T-cell (primary cell): ENCODE data around the gene CBFA2T2. TPM values are rescaled to one million over a fixed set of nuclear protein-coding genes. Genes with fewer than 3 reads are reported as not detected.
A peak's percentile ranks its signal among the peaks of the same experiment; 100 is the strongest.
"Not testable (repeated sequence)": the region's sequence is repeated elsewhere in the genome, so short reads cannot be mapped to it uniquely, and the experiment has no call there.

Source experiments
- ATAC-seq, 4 experiments: fragments of 200-7000 bp in 3 of 4; fragments of 150-1000 bp in 1 of 4; cut with Tn5 transposase; replicated peaks in 1 of 4; 1 replicate in 3 of 4; 2 replicates in 1 of 4; pipeline ENCODE4 v1.10.0; 2021; ENCODE audit warnings: moderate library complexity in 3 of 4, mild to moderate bottlenecking in 2 of 4, moderate number of reproducible peaks in 1 of 4
- CTCF ChIA-PET, 2 donors: fragments of 300-600 bp; sonication (Branson Sonifier 250); formaldehyde crosslinking; loops; one replicate each; lab custom pipeline; 2022; ENCODE audit warnings: antibody characterized with exemption in 2 of 2; lab: Charles Lee
- POLR2A ChIA-PET, 2 donors: fragments of 300-600 bp; sonication (Branson Sonifier 250); formaldehyde crosslinking; loops; one replicate each; lab custom pipeline; 2022; ENCODE audit warnings: antibody characterized with exemption in 2 of 2; lab: Charles Lee
- DNase-seq, 35 experiments: peaks; one replicate each; pipeline versions ENCODE4 v3.0.0 to v3.0.0-alpha.2; 2013 to 2023
- H3K27ac ChIP-seq: one replicate; pipeline ENCODE4 v1.5.1; 2013; ENCODE audit warnings: low read length
- H3K27me3 ChIP-seq, 2 experiments: replicated peaks in 1 of 2; 1 replicate in 1 of 2; 2 replicates in 1 of 2; pipeline versions ENCODE4 v1.6.1 to v1.7.0; 2013; ENCODE audit warnings: low read length in 1 of 2, mixed read lengths in 1 of 2; ENCODE audit not compliant: control insufficient read depth in 2 of 2, insufficient read depth in 2 of 2; ENCODE audit errors: extremely low read depth in 1 of 2
- H3K36me3 ChIP-seq, 2 donors: 1 replicate in 1 of 2; 2 replicates in 1 of 2; pipeline versions ENCODE4 v1.6.1 to v1.7.0; 2013; ENCODE audit warnings: low read length in 1 of 2; ENCODE audit not compliant: control insufficient read depth in 2 of 2, insufficient read depth in 1 of 2; ENCODE audit errors: extremely low read depth in 1 of 2
- H3K4me1 ChIP-seq, 2 experiments: 1 replicate in 1 of 2; 2 replicates in 1 of 2; pipeline versions ENCODE4 v1.6.1 to v1.7.0; 2013; ENCODE audit warnings: low read length in 2 of 2, mixed read lengths in 1 of 2; ENCODE audit not compliant: insufficient read depth in 2 of 2, control insufficient read depth in 1 of 2; ENCODE audit errors: extremely low read depth in 1 of 2
- H3K4me3 ChIP-seq, 2 donors: 1 replicate in 1 of 2; 2 replicates in 1 of 2; pipeline versions ENCODE4 v1.5.1 to v1.7.0; 2013; ENCODE audit warnings: mild to moderate bottlenecking in 2 of 2, low read length in 1 of 2, moderate library complexity in 1 of 2; ENCODE audit not compliant: control insufficient read depth in 1 of 2; ENCODE audit errors: extremely low read depth in 1 of 2
- H3K9me3 ChIP-seq: 2 replicates; pipeline ENCODE4 v1.7.0; 2013
- H3K27ac Mint-ChIP-seq, 2 donors: one replicate each; pipeline ENCODE4 v1.8.0; 2020 to 2021; ENCODE audit warnings: mild to moderate bottlenecking in 2 of 2, mixed read lengths in 2 of 2
- H3K27me3 Mint-ChIP-seq, 2 donors: one replicate each; pipeline ENCODE4 v1.8.0; 2021 to 2022; ENCODE audit warnings: mixed read lengths in 2 of 2
- H3K36me3 Mint-ChIP-seq: one replicate; pipeline ENCODE4 v1.8.0; 2021; ENCODE audit warnings: mixed read lengths
- H3K4me1 Mint-ChIP-seq, 3 donors: one replicate each; pipeline ENCODE4 v1.8.0; 2020 to 2022; ENCODE audit warnings: mixed read lengths in 3 of 3, mild to moderate bottlenecking in 1 of 3
- H3K4me3 Mint-ChIP-seq, 3 donors: one replicate each; pipeline ENCODE4 v1.8.0; 2020 to 2022; ENCODE audit warnings: mild to moderate bottlenecking in 3 of 3, mixed read lengths in 3 of 3, moderate library complexity in 3 of 3
- H3K9me3 Mint-ChIP-seq, 3 donors: one replicate each; pipeline ENCODE4 v1.8.0; 2020 to 2022; ENCODE audit warnings: mixed read lengths in 3 of 3
- WGBS: methylation state at CpG from one replicate; pipeline ENCODE4 v1.1.5; 2013; ENCODE audit warnings: missing lambda C conversion rate; ENCODE audit not compliant: insufficient coverage; 5-methylcytosine and 5-hydroxymethylcytosine counted together
- total RNA-seq, 35 experiments: library from RNA in 6 of 35; stranded (reverse) in 6 of 35; fragments of 120-200 nt in 1 of 35; gene quantifications; one replicate each; pipeline versions ENCODE4 v1.2.1 to v1.2.4 and lab custom pipeline; 2013 to 2026

CBFA2T2 gene
- total RNA-seq (10 to 100 TPM; 25.2 to 34.2 (median 31.0) TPM), total RNA-seq (lab: John Stamatoyannopoulos, UW) (12.0 to 78.9 (median 48.2) reads per million in 29 experiments)
- 16.4 TPM for total RNA-seq (2013)

DNA sequence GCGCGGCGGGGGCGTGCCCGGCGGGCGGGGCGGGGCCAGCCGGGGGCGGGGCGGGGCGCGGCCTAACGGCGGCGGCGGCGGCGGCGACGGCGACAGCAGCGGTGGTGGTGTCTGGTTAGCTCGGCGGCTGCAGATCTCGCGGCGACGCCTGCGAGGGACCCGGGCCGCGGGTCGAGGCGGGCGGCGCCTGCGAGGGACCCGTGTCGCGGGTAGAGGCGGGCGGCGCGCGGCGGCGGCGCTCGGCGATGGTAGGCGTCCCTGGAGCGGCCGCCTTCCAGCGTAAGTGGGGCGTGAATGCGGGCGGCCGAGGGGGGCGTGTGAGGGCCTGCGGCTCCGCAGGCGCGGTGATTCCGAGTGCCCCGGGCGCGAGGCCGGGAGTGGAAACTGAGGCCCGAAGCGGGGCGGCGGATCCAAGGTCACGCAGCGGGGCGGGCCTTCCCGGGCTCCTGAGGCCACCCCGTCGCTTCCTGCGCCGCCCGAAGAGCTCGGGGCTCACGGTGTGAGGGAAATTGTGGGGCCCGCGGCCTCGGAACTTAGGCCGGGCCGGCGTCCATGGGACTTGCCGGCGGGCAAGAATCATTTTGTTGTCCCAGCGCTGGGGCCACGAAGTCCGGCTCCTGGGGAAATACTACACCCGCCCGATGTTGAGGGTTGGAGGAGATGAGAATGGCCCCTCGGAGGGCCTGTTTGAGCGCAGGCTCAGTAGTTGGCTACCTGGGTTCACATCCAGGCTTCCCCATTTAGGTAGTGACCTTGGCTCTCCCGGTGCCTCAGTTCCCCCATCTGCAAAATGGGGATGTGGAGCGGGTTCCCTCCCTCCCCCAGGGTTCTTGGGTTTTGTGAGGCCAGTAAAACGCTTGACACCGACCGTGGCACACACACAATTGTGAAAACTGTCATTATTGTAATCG is at the start of gene CBFA2T2:
CBFA2T2 (plus strand) TSS at position 74 of the 911 bp plus-strand sequence; CDS start at position 246, 172 bp downstream.
- Mint-ChIP-seq H3K4me1 (peaks cover 20 to 24% (median 23%) of the 10 kb centered on the region in 3 donors), H3K9me3 (no peaks in the 10 kb centered on the region), H3K27ac (peak within 1 kb of the TSS; percentile 89 to 93), H3K27me3 (no peaks in the 10 kb centered on the region), H3K36me3 (no peaks in the 10 kb centered on the region), H3K4me3 (peak within 1 kb of the TSS; percentile 83 to 84 (median 83))
- CTCF ChIA-PET, result interaction anchor here in 1 of 2 donors (0.9 to 1.6 kb wide), 3 partner anchors 46 to 177 kb away, joined by 4 to 9 read pairs (median 5); partner anchors contain the start of genes ACTL10 and SNTA1
- ATAC-seq (peak; percentile 56 to 63 (median 59)), DNase-seq (peak in 4 of 35 experiments; percentile 1 to 7 (median 2))
- Histone ChIP-seq H3K27me3 (no peaks in the 10 kb centered on the region), H3K4me3 (peak within 1 kb of the TSS; percentile 73 to 82), H3K36me3 (no peaks in the 10 kb centered on the region), H3K4me1 (peaks cover 8 to 24% of the 10 kb centered on the region in 2 experiments), H3K9me3 (no peaks in the 10 kb centered on the region), H3K27ac (peak within 1 kb of the TSS; percentile 93)
- POLR2A ChIA-PET, result interaction anchor here (0.6 to 1.1 kb wide), 4 partner anchors 16 to 79 kb away, joined by 3 to 9 read pairs (median 6); no protein-coding TSS in a partner anchor
- under 1% methylated on average over 75 of the region's 105 CpGs for WGBS

DNA sequence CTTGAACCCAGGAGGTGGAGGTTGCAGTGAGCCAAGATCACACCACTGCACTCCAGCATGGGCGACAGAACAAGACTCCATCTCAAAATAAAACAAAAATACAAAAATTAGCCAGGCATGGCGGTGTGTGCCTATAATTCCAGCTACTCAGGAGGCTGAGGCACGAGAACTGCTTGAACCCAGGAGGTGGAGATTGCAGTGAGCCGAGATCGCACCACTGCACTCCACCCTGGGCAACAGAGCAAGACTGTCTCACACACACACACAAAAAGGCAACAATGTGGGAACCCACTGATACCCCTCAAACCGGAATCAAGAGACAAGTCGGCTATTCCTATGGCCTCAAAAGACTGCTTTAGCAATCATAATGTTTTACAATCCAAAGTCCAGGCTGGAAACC is 49.3 kb upstream of the CBFA2T2 start:
- H3K4me3 Mint-ChIP-seq, H3K27ac ChIP-seq, DNase-seq, ATAC-seq, H3K27ac Mint-ChIP-seq, H3K36me3 ChIP-seq, POLR2A ChIA-PET, H3K36me3 Mint-ChIP-seq, H3K4me3 ChIP-seq, H3K9me3 Mint-ChIP-seq, H3K9me3 ChIP-seq, H3K27me3 ChIP-seq, CTCF ChIA-PET, H3K27me3 Mint-ChIP-seq: not testable (repeated sequence)
- 96% methylated on average over 4 of the region's 7 CpGs for WGBS
- peaks cover 20 to 27% (median 21%) of the 10 kb centered on the region in 3 donors for H3K4me1 Mint-ChIP-seq
- H3K4me1 ChIP-seq, result peaks cover 3 to 23% of the 10 kb centered on the region in 2 experiments

DNA sequence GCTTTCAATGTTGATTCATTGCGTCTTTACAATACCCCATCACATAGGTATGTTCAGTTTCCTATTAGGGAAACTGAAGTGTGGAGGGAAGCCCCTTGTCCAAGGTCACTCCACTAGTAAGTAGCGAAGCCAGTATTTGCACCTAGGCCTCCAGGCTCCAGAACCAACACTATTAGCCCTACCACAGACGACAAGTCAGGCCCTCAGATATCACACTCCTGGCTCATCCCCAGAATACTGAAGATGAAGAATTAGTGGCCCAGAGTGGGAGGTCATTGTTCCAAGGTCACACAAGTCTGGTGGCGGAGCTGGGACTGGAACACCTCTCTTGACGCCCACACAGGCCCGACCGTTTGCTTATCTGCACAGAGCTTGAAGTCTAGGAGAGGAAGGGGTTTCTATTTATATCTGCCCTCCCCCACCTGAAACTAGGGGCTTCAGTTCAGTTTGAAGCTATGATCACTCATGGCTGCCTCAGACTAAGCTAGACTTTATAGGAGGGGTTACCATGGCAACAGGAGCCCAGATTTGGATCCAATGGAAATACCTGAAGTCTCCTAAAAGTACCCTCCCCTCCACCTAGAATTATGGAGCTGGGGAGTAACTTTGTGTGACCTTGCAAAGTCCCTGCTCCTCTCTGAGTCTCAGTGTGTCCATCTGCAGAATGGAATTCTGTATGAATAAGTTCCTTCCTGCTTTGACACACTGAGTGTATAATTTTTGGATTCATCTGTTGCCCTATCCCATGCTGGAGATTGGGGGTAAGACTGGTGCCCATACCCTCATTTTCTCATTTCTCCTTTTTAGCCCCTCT is 48.5 kb upstream of the CBFA2T2 start:
- peaks cover 21 to 27% (median 26%) of the 10 kb centered on the region in 3 donors for H3K4me1 Mint-ChIP-seq
- no peaks in the 10 kb centered on the region for H3K9me3 Mint-ChIP-seq
- H3K27me3 Mint-ChIP-seq, result no peaks in the 10 kb centered on the region
- CTCF ChIA-PET, result no interaction called here
- ATAC-seq (no peak), DNase-seq (no peak)
- Histone ChIP-seq H3K9me3 (no peaks in the 10 kb centered on the region), H3K36me3 (no peaks in the 10 kb centered on the region), H3K4me1 (peaks cover 3 to 23% of the 10 kb centered on the region in 2 experiments), H3K4me3 (no peak overlapping the region), H3K27ac (no peak overlapping the region), H3K27me3 (no peaks in the 10 kb centered on the region)
- H3K27ac Mint-ChIP-seq, result peak overlapping the region in 1 of 2 donors; percentile 44
- WGBS, result no CpG with 5 or more reads among the region's 7 CpGs
- peak overlapping the region in 2 of 3 donors; percentile 34 to 78 for H3K4me3 Mint-ChIP-seq
- POLR2A ChIA-PET, result no interaction called here
- no peaks in the 10 kb centered on the region for H3K36me3 Mint-ChIP-seq

DNA sequence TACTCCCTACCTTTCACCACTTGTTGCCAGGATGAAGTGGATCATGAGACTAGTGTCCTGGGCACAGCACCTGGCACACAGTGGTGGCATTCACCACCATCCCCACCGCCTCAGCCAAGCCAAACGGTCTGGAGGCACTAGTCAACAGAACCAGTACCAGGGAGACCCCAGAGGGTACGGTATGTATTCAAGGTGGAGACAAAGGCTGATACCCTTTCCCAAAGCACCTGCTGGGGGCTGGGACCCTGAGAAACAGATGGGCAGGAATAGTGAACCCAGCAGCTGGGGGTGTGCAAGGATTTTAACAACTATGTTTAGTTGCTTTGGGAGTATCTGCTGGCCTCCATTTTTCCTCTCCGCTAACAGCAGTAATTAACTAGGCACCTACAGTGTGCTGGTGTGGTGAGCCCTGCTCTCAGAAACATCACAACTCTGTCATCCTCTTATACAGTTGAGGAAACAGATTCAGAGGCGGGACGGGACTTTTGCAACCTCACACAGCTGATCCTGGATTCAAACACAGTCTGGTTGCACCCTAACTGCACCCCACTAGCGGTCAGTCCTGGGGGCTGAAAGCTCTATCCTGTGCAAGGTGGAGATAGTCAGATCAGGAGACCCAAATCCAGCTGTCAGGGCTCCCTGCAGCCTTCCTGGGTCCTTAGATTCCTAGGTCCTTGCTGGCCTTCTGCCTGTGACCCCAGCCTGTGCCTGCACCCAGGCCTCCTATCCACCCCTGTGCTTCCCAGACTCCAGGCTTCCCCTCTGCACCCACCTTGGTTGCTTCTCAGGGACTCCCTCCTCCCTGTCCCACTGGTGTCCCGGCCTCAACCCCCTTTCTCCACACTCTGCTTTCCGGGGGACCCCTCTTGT is 47.5 kb upstream of the CBFA2T2 start:
- DNase-seq (peak in 6 of 35 experiments; percentile 4 to 25 (median 6)), ATAC-seq (no peak)
- Mint-ChIP-seq H3K9me3 (no peaks in the 10 kb centered on the region), H3K27ac (peak overlapping the region in 1 of 2 donors; percentile 25), H3K4me1 (peaks cover 21 to 27% (median 27%) of the 10 kb centered on the region in 3 donors), H3K27me3 (no peaks in the 10 kb centered on the region), H3K36me3 (no peaks in the 10 kb centered on the region), H3K4me3 (peak overlapping the region; percentile 71 to 89 (median 78))
- 72% methylated on average over 8 of the region's 9 CpGs for WGBS
- peaks cover 3 to 23% of the 10 kb centered on the region in 2 experiments for H3K4me1 ChIP-seq
- CTCF ChIA-PET, result interaction anchor here in 1 of 2 donors (2.2 kb wide), 1 partner anchor 41 kb away, joined by 6 read pairs; the partner anchor contains the start of gene CDK5RAP1
- peak overlapping the region in 1 of 2 donors; percentile 41 for H3K4me3 ChIP-seq
- no peaks in the 10 kb centered on the region for H3K9me3 ChIP-seq
- no peak overlapping the region for H3K27ac ChIP-seq
- POLR2A ChIA-PET, result interaction anchor here in 1 of 2 donors (0.7 kb wide), 1 partner anchor 41 kb away, joined by 3 read pairs; no protein-coding TSS in a partner anchor
- no peaks in the 10 kb centered on the region for H3K36me3 ChIP-seq
- no peaks in the 10 kb centered on the region for H3K27me3 ChIP-seq

DNA sequence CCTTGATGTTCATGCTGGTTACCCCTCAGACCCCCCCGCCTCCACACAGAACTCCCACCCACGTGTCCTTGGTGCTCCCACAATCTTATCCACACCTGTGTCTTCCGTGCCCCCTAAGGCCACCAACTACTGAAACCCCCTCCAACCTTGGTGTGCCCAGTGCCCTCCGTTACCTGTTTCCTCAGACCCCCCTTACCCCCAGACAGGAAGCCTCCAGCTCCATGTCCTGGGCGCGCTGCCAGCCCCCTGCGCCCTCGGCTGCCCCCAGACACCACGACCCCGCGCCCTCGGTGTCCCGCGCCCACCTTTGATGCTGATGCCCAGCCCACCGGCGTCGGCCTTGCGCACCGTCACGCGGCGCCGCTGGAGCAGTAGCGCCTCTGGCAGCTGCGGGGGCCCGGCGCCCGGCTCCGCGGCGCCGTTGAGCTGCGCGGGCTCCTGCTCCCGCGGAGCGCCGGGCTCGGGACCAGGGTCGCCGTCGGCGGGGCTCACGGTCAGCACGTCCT is 46.8 kb upstream of the CBFA2T2 start:
- Mint-ChIP-seq H3K27ac (peak overlapping the region in 1 of 2 donors; percentile 28), H3K4me1 (peaks cover 21 to 27% (median 27%) of the 10 kb centered on the region in 3 donors), H3K36me3 (no peaks in the 10 kb centered on the region), H3K27me3 (no peaks in the 10 kb centered on the region), H3K4me3 (peak overlapping the region; percentile 71 to 89 (median 78)), H3K9me3 (no peaks in the 10 kb centered on the region)
- Histone ChIP-seq H3K4me1 (peaks cover 3 to 23% of the 10 kb centered on the region in 2 experiments), H3K27ac (no peak overlapping the region), H3K9me3 (no peaks in the 10 kb centered on the region), H3K27me3 (no peaks in the 10 kb centered on the region), H3K36me3 (no peaks in the 10 kb centered on the region), H3K4me3 (peak overlapping the region; percentile 41 to 48)
- peak in 22 of 35 experiments; percentile 0 to 48 (median 12) for DNase-seq
- peak; percentile 7 to 42 (median 38) for ATAC-seq
- CTCF ChIA-PET, result interaction anchor here in 1 of 2 donors (0.7 to 2.4 kb wide), 4 partner anchors 41 to 471 kb away, joined by 3 to 11 read pairs (median 6); partner anchors contain the start of genes ACTL10 and CDK5RAP1
- POLR2A ChIA-PET, result interaction anchor here (0.6 to 0.7 kb wide), 2 partner anchors 41 to 332 kb away, joined by 3 to 4 read pairs; no protein-coding TSS in a partner anchor
- 3% methylated on average over 45 of the region's 45 CpGs for WGBS
